ENCODE results near the gene CLCN3.
"Not testable (repeated sequence)": the region's sequence is repeated elsewhere in the genome, so short reads cannot be mapped to it uniquely, and the experiment has no call there.

Gene CLCN3

GRCh38 chr4:169698331-169698730 lies 78.0 kb downstream of the CLCN3 start:
- DNase-seq (ENCODE audit: low read depth in 2 of 2), result no peak

- DNase-seq (ENCODE audit: low read depth in 2 of 2), result no peak
Observed at GRCh38 chr4:169707958-169708643, 87.7 kb downstream of the CLCN3 start.

- no peak for DNase-seq (ENCODE audit: low read depth in 2 of 2)
Observed at GRCh38 chr4:169715826-169716225, 95.4 kb downstream of the CLCN3 start.

- DNase-seq (ENCODE audit: low read depth in 2 of 2), result no peak
Observed at GRCh38 chr4:169716677-169717076, 96.3 kb downstream of the CLCN3 start.

- no peak for DNase-seq (ENCODE audit: low read depth in 2 of 2)
Observed at GRCh38 chr4:169720529-169720928, 100.2 kb downstream of the CLCN3 start.

GRCh38 chr4:169723207-169723965 lies 103.0 kb downstream of the CLCN3 start:
- DNase-seq (ENCODE audit: low read depth in 2 of 2), result no peak

- no peak for DNase-seq (ENCODE audit: low read depth in 2 of 2)
Observed at GRCh38 chr4:169724260-169724659, 103.9 kb downstream of the CLCN3 start.

GRCh38 chr4:169727616-169728015 lies 107.2 kb downstream of the CLCN3 start:
- no peak for DNase-seq (ENCODE audit: low read depth in 2 of 2)

GRCh38 chr4:169730564-169730963 lies 110.2 kb downstream of the CLCN3 start:
- no peak for DNase-seq (ENCODE audit: low read depth in 2 of 2)

- not testable (repeated sequence) for DNase-seq (ENCODE audit: low read depth in 2 of 2)
Observed at GRCh38 chr4:169738604-169739003, 118.2 kb downstream of the CLCN3 start.

- no peak for DNase-seq (ENCODE audit: low read depth in 2 of 2)
Observed at GRCh38 chr4:169741569-169741968, 121.2 kb downstream of the CLCN3 start.

GRCh38 chr4:169744601-169745000 lies 124.2 kb downstream of the CLCN3 start:
- no peak for DNase-seq (ENCODE audit: low read depth in 2 of 2)

GRCh38 chr4:169745291-169745690 lies 124.9 kb downstream of the CLCN3 start:
- DNase-seq (ENCODE audit: low read depth in 2 of 2), result no peak

GRCh38 chr4:169756971-169757574 lies 136.7 kb downstream of the CLCN3 start:
- DNase-seq (ENCODE audit: low read depth in 2 of 2), result no peak

- DNase-seq (ENCODE audit: low read depth in 2 of 2), result peak; percentile 87 to 89
Observed at GRCh38 chr4:169757575-169758184, 137.3 kb downstream of the CLCN3 start, which contains the start of gene HPF1. Gene HPF1, minus strand, starts transcription at chr4:169757944. Its CDS starts 67 bp downstream, at chr4:169757877.

- DNase-seq (ENCODE audit: low read depth in 2 of 2), result no peak
Observed at GRCh38 chr4:169758401-169758962, 138.1 kb downstream of the CLCN3 start.

- DNase-seq (ENCODE audit: low read depth in 2 of 2), result no peak
Observed at GRCh38 chr4:169761846-169762245, 141.5 kb downstream of the CLCN3 start.

- no peak for DNase-seq (ENCODE audit: low read depth in 2 of 2)
Observed at GRCh38 chr4:169765835-169766234, 145.5 kb downstream of the CLCN3 start.

- no peak for DNase-seq (ENCODE audit: low read depth in 2 of 2)
Observed at GRCh38 chr4:169766741-169767140, 146.4 kb downstream of the CLCN3 start.

- no peak for DNase-seq (ENCODE audit: low read depth in 2 of 2)
Observed at GRCh38 chr4:169768385-169768784, 148.0 kb downstream of the CLCN3 start.

- DNase-seq (ENCODE audit: low read depth in 2 of 2), result no peak
Observed at GRCh38 chr4:169770416-169770815, 150.0 kb downstream of the CLCN3 start.

- DNase-seq (ENCODE audit: low read depth in 2 of 2), result not testable (repeated sequence)
Observed at GRCh38 chr4:169771556-169772080, 151.2 kb downstream of the CLCN3 start.
